LNCAP (cell line): ENCODE measurements around the gene DDRGK1.

ENCODE experiments used
- CTCF ChIP-seq: fragments of 450-650 bp; IDR thresholded peaks from 2 replicates; pipeline ENCODE4 v1.5.1; 2017; ENCODE audit warnings: mild to moderate bottlenecking

DDRGK1 gene

GRCh38 chr20:3227506-3227905, 23.0 kb upstream of the DDRGK1 start:
- TF ChIP-seq CTCF = no peak

- no peak for TF ChIP-seq CTCF
Measured at GRCh38 chr20:3226864-3227263, 22.4 kb upstream of the DDRGK1 start.

GRCh38 chr20:3226093-3226492, 21.6 kb upstream of the DDRGK1 start:
- TF ChIP-seq CTCF = no peak

GRCh38 chr20:3224681-3225421, 20.4 kb upstream of the DDRGK1 start:
- TF ChIP-seq CTCF = no peak

- TF ChIP-seq CTCF = no peak
Measured at GRCh38 chr20:3223994-3224680, 19.7 kb upstream of the DDRGK1 start.

- no peak for TF ChIP-seq CTCF
Measured at GRCh38 chr20:3223651-3223993, 19.1 kb upstream of the DDRGK1 start.

GRCh38 chr20:3222635-3223600, 18.4 kb upstream of the DDRGK1 start:
- TF ChIP-seq CTCF = no peak
